GM08714 (cell line): ENCODE measurements around the gene GLOD5.

Experiments
- H3K4me3 ChIP-seq: fragments of 200-500 bp; sonication (Bioruptor generic); 2 replicates; pipeline ENCODE4 v1.5.1; 2014; ENCODE audit warnings: mild to moderate bottlenecking, low read length, inconsistent platforms
- ZNF274 ChIP-seq: IDR thresholded peaks from 2 replicates; pipeline ENCODE4 v1.6.1; 2012; ENCODE audit warnings: mild to moderate bottlenecking, low read depth, low read length

The GLOD5 gene

GRCh38 chrX:48823053-48823452, 61.5 kb downstream of the GLOD5 start:
- TF ChIP-seq ZNF274, result no peak
- no peak overlapping the region for H3K4me3 ChIP-seq
